HCT116 (cell line): ENCODE measurements around the gene HBP1. TPM values are rescaled to one million over a fixed set of nuclear protein-coding genes. Genes with fewer than 3 reads are reported as not detected.

Experiments
- ATAC-seq: fragments of 200-7000 bp; cut with Tn5 transposase; 2 replicates; pipeline ENCODE4 v1.9.1; 2020; ENCODE audit warnings: mild to moderate bottlenecking, moderate library complexity
- BruUV-seq: library from RNA; stranded (reverse); fragments of 400-500 nt; replicated peaks from 2 replicates; lab custom pipeline; 2021; lab: Mats Ljungman, UMichigan
- CTCF ChIA-PET: fragments of 300-600 bp; sonication (Branson Sonifier 250); formaldehyde crosslinking; loops from one replicate; lab custom pipeline; 2021; ENCODE audit warnings: antibody characterized with exemption; lab: Charles Lee
- POLR2A ChIA-PET: fragments of 300-600, 350-600 bp; sonication (Branson Sonifier 250); formaldehyde crosslinking; loops from one replicate; lab custom pipeline; 2021; ENCODE audit warnings: antibody characterized with exemption; lab: Charles Lee
- RAD21 ChIA-PET, 2 experiments: fragments of 300-600 bp; sonication (Branson Sonifier 250); formaldehyde crosslinking; loops; one replicate each; lab custom pipeline; 2023; ENCODE audit warnings: low total read pairs in 2 of 2; ENCODE audit not compliant: uncharacterized antibody in 2 of 2, unreplicated experiment in 2 of 2, low non-redundant PET in 1 of 2; lab: Charles Lee
- DNase-seq: peaks from one replicate; pipeline ENCODE4 v3.0.0-alpha.2; 2010; ENCODE audit warnings: low read depth, low spot score
- H2AFZ ChIP-seq: fragments of 200-600 bp; shearing (Covaris generic), sonication (generic); 2 replicates; pipeline ENCODE4 v1.6.1; 2017; ENCODE audit warnings: low read depth, mixed run types, mixed read lengths, antibody characterized with exemption, low read length; ENCODE audit not compliant: poor library complexity, severe bottlenecking
- H3K27ac ChIP-seq: 2 replicates; pipeline ENCODE4 v1.5.1; 2012; ENCODE audit warnings: low read depth, low read length
- H3K27me3 ChIP-seq: fragments of 200-600 bp; sonication (generic); 2 replicates; pipeline ENCODE4 v1.6.1; 2016; ENCODE audit warnings: mixed run types, low read length, mixed read lengths; ENCODE audit not compliant: insufficient read depth
- H3K36me3 ChIP-seq, 2 experiments: fragments of 200-500 bp in 1 of 2; fragments of 200-600 bp in 1 of 2; sonication (Bioruptor generic) in 1 of 2; sonication (generic) in 1 of 2; 2 replicates each; pipeline versions ENCODE4 v1.5.1 to v1.6.1; 2014 to 2016; ENCODE audit warnings: low read length in 2 of 2, inconsistent platforms in 1 of 2, mixed read lengths in 1 of 2, mixed run types in 1 of 2; ENCODE audit not compliant: insufficient read depth in 2 of 2, control insufficient read depth in 1 of 2
- H3K4me1 ChIP-seq, 2 experiments: fragments of 200-600 bp in 1 of 2; sonication (generic) in 1 of 2; 2 replicates each; pipeline versions ENCODE4 v1.5.1 to v1.6.1; 2012 to 2017; ENCODE audit warnings: low read length in 2 of 2, inconsistent platforms in 1 of 2, mild to moderate bottlenecking in 1 of 2, mixed read lengths in 1 of 2, mixed run types in 1 of 2, moderate library complexity in 1 of 2; ENCODE audit not compliant: insufficient read depth in 2 of 2, control insufficient read depth in 1 of 2
- H3K4me2 ChIP-seq: fragments of 200-600 bp; sonication (generic); 2 replicates; pipeline ENCODE4 v1.6.1; 2017; ENCODE audit warnings: mixed run types, low read length, mixed read lengths
- H3K4me3 ChIP-seq, 2 experiments: fragments of 200-600 bp in 1 of 2; sonication (generic) in 1 of 2; replicated peaks in 1 of 2; 2 replicates each; pipeline ENCODE4 v1.5.1; 2011 to 2016; ENCODE audit warnings: low read length in 2 of 2, control low read depth in 1 of 2, low read depth in 1 of 2, mild to moderate bottlenecking in 1 of 2, mixed read lengths in 1 of 2, mixed run types in 1 of 2
- H3K79me2 ChIP-seq: fragments of 200-600 bp; sonication (generic); 2 replicates; pipeline ENCODE4 v1.6.1; 2017; ENCODE audit warnings: mild to moderate bottlenecking, mixed run types, low read length, moderate library complexity, mixed read lengths; ENCODE audit not compliant: insufficient read depth
- H3K9ac ChIP-seq: fragments of 200-600 bp; sonication (generic); 2 replicates; pipeline ENCODE4 v1.6.1; 2016; ENCODE audit warnings: low read length, mixed read lengths
- H3K9me2 ChIP-seq: fragments of 200-600 bp; sonication (generic), shearing (Covaris generic); 2 replicates; pipeline ENCODE4 v1.6.1; 2017; ENCODE audit warnings: mixed run types, mild to moderate bottlenecking, moderate library complexity; ENCODE audit not compliant: insufficient read depth
- H3K9me3 ChIP-seq, 2 experiments: fragments of 200-500 bp in 1 of 2; fragments of 200-600 bp in 1 of 2; sonication (Bioruptor generic) in 1 of 2; sonication (generic) in 1 of 2; 2 replicates each; pipeline ENCODE4 v1.6.1; 2014 to 2017; ENCODE audit warnings: low read length in 2 of 2, mixed read lengths in 2 of 2, inconsistent platforms in 1 of 2, low read depth in 1 of 2, mild to moderate bottlenecking in 1 of 2, mixed run types in 1 of 2, moderate library complexity in 1 of 2; ENCODE audit not compliant: control insufficient read depth in 1 of 2, insufficient read depth in 1 of 2
- H4K20me1 ChIP-seq: fragments of 200-600 bp; sonication (generic), shearing (Covaris generic); 2 replicates; pipeline ENCODE4 v1.6.1; 2017; ENCODE audit warnings: mixed run types, mild to moderate bottlenecking, moderate library complexity; ENCODE audit not compliant: insufficient read depth
- ATF3 ChIP-seq: IDR thresholded peaks from 2 replicates; pipeline ENCODE4 v1.6.1; 2012
- CBX3 ChIP-seq: IDR thresholded peaks from 2 replicates; pipeline ENCODE4 v1.6.1; 2012; ENCODE audit warnings: low read depth
- EGR1 ChIP-seq: IDR thresholded peaks from 2 replicates; pipeline ENCODE4 v1.6.1; 2012; ENCODE audit warnings: low read depth
- ELF1 ChIP-seq: IDR thresholded peaks from 2 replicates; pipeline ENCODE4 v1.6.1; 2012; ENCODE audit warnings: low read depth, borderline replicate concordance
- EZH2 ChIP-seq: fragments of 200-600 bp; sonication (generic); IDR thresholded peaks from 2 replicates; pipeline ENCODE4 v1.6.1; 2017; ENCODE audit warnings: antibody characterized with exemption, mixed run types
- EZH2phosphoT487 ChIP-seq: fragments of 200-600 bp; IDR thresholded peaks from 2 replicates; pipeline ENCODE4 v1.6.1; 2018; ENCODE audit warnings: antibody characterized with exemption, borderline replicate concordance
- FOSL1 ChIP-seq: IDR thresholded peaks from 2 replicates; pipeline ENCODE4 v1.6.1; 2012; ENCODE audit warnings: low read depth
- JUND ChIP-seq: IDR thresholded peaks from 2 replicates; pipeline ENCODE4 v1.6.1; 2012
- POLR2AphosphoS5 ChIP-seq: IDR thresholded peaks from 2 replicates; pipeline ENCODE4 v1.6.1; 2011; ENCODE audit warnings: mild to moderate bottlenecking, low read depth, low read length, moderate library complexity
- REST ChIP-seq: IDR thresholded peaks from 2 replicates; pipeline ENCODE4 v1.6.1; 2012; ENCODE audit warnings: low read depth
- SIN3A ChIP-seq: IDR thresholded peaks from 2 replicates; pipeline ENCODE4 v1.6.1; 2012; ENCODE audit warnings: low read depth
- SP1 ChIP-seq: IDR thresholded peaks from 2 replicates; pipeline ENCODE4 v1.6.1; 2012; ENCODE audit warnings: low read depth
- SRF ChIP-seq: IDR thresholded peaks from 2 replicates; pipeline ENCODE4 v1.6.1; 2012; ENCODE audit warnings: low read depth
- TCF7L2 ChIP-seq: IDR thresholded peaks from 2 replicates; pipeline ENCODE4 v1.7.0; 2011; ENCODE audit warnings: borderline replicate concordance, inconsistent platforms; ENCODE audit not compliant: insufficient read depth, insufficient read length; ENCODE audit errors: extremely low read depth
- YY1 ChIP-seq: IDR thresholded peaks from 2 replicates; pipeline ENCODE4 v1.6.1; 2011; ENCODE audit warnings: low read length, low read depth, moderate library complexity, mild to moderate bottlenecking; ENCODE audit not compliant: insufficient replicate concordance; ENCODE audit errors: extremely low read depth
- ZBTB33 ChIP-seq: IDR thresholded peaks from 2 replicates; pipeline ENCODE4 v1.6.1; 2011; ENCODE audit warnings: mild to moderate bottlenecking, low read length, moderate library complexity; ENCODE audit not compliant: insufficient replicate concordance; ENCODE audit errors: extremely low read depth
- ZFX ChIP-seq: fragments of 450-650 bp; IDR thresholded peaks from 2 replicates; pipeline ENCODE4 v1.6.1; 2017
- intact Hi-C: fragments of 100-400 bp; cut with micrococcal nuclease; formaldehyde crosslinking; loops from 2 replicates; pipeline ENCODE4 v1.10.0; 2022
- total RNA-seq: library from RNA; stranded (reverse); gene quantifications from one replicate; pipeline ENCODE4 v1.2.1, GENCODE V29; 2021; ENCODE audit not compliant: unreplicated experiment
- TF ChIP-seq, protein P1 (sequence below): IDR thresholded peaks from 2 replicates; pipeline ENCODE4 v1.6.1; 2012

The HBP1 gene
- total RNA-seq, 1 experiment from 2014 or later: 24.3 TPM

DNA sequence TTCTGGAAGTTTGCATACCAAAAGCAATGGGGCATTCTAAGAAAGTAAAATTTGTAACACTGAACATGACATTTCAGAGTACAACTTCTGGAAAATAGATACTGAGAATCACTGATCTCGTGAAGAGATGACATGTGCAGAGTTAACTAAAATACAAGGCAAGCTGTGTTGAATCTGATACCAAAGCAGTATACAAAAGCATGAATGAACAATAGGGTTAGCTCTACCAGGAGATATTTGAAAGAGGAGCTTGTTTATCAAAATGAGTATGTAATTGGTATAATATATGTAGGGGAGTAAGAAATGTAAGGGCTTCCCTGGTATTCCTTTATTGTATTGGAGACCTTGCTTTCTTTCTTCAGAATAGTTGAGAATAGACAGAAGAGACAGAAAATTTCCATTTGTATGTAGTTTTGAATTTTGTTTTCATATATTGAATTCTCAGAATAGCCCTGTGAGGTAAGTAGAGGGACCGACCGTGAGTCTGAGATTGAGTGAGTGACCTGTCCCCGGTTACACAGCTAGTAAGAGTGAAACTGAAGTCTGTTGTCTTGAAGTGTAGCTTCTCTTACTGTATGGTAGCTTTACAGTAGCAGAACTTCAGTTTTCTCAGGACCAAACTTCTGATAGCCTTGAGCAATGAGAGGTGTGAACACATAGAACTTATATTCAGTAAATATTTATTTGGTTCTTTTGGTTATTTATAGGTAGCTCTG is 5.0 kb downstream of the HBP1 start:
- TF ChIP-seq EGR1 (no peak), REST (no peak), SIN3A (no peak), POLR2AphosphoS5 (no peak), ATF3 (no peak), SRF (no peak), JUND (no peak), FOSL1 (no peak), EZH2 (no peak), SP1 (no peak), ZFX (no peak), TCF7L2 (no peak), ZBTB33 (no peak), ELF1 (no peak), YY1 (no peak), EZH2phosphoT487 (no peak), CBX3 (no peak)
- TF ChIP-seq, protein P1, sequence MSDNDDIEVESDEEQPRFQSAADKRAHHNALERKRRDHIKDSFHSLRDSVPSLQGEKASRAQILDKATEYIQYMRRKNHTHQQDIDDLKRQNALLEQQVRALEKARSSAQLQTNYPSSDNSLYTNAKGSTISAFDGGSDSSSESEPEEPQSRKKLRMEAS: no peak
- Histone ChIP-seq H3K27me3 (no peaks in the 10 kb centered on the region), H3K4me3 (no peak overlapping the region), H3K9me3 (no peaks in the 10 kb centered on the region), H2AFZ (no peak overlapping the region), H3K27ac (no peak overlapping the region), H3K9ac (no peak overlapping the region), H3K36me3 (no peaks in the 10 kb centered on the region), H3K79me2 (peaks cover 60% of the 10 kb centered on the region), H4K20me1 (no peaks in the 10 kb centered on the region), H3K4me1 (peaks cover 12 to 14% of the 10 kb centered on the region in 2 experiments), H3K9me2 (no peaks in the 10 kb centered on the region), H3K4me2 (no peak overlapping the region)
- BruUV-seq: no TSS peak
- ChIA-PET CTCF (no interaction called here), RAD21 (no interaction called here), POLR2A (no interaction called here)
- intact Hi-C loops: no loop called here
- DNase-seq (no peak), ATAC-seq (no peak)
